H9 (cell line): ENCODE data around the gene LRRC74B. TPM values are rescaled to one million over a fixed set of nuclear protein-coding genes. Genes with fewer than 3 reads are reported as not detected.
A peak's percentile ranks its signal among the peaks of the same experiment; 100 is the strongest.

ENCODE experiments used
- DNase-seq: peaks from one replicate; pipeline ENCODE4 v3.0.0-alpha.2; 2017
- H2AFZ ChIP-seq: one replicate; pipeline ENCODE4 v1.6.1; 2013; ENCODE audit warnings: mild to moderate bottlenecking, low read length, control low read depth, moderate library complexity
- H2AK5ac ChIP-seq: 2 replicates; pipeline ENCODE4 v1.6.1; 2013; ENCODE audit warnings: low read length, control low read depth, mixed read lengths; ENCODE audit not compliant: insufficient read length
- H2BK120ac ChIP-seq: one replicate; pipeline ENCODE4 v1.6.1; 2013; ENCODE audit warnings: low read depth, mild to moderate bottlenecking, low read length, control low read depth, inconsistent platforms; ENCODE audit not compliant: poor library complexity, severe bottlenecking
- H2BK12ac ChIP-seq: 2 replicates; pipeline ENCODE4 v1.6.1; 2013; ENCODE audit warnings: low read length, control low read depth, mixed read lengths, low read depth; ENCODE audit not compliant: insufficient read length
- H2BK15ac ChIP-seq: 2 replicates; pipeline ENCODE4 v1.6.1; 2013; ENCODE audit warnings: low read depth, low read length, control low read depth
- H2BK20ac ChIP-seq: one replicate; pipeline ENCODE4 v1.6.1; 2013; ENCODE audit warnings: low read depth, mild to moderate bottlenecking, low read length, control low read depth, inconsistent platforms; ENCODE audit not compliant: poor library complexity, severe bottlenecking
- H2BK5ac ChIP-seq: 2 replicates; pipeline ENCODE4 v1.6.1; 2013; ENCODE audit warnings: low read length, control low read depth, mixed read lengths; ENCODE audit not compliant: insufficient read length
- H3K14ac ChIP-seq: 2 replicates; pipeline ENCODE4 v1.6.1; 2013; ENCODE audit warnings: low read length, control low read depth; ENCODE audit not compliant: insufficient read depth
- H3K18ac ChIP-seq: 2 replicates; pipeline ENCODE4 v1.6.1; 2013; ENCODE audit warnings: low read depth, mild to moderate bottlenecking, mixed read lengths, low read length, control low read depth; ENCODE audit not compliant: insufficient read length
- H3K23ac ChIP-seq: 2 replicates; pipeline ENCODE4 v1.6.1; 2013; ENCODE audit warnings: low read length, control low read depth, mixed read lengths, low read depth; ENCODE audit not compliant: insufficient read length
- H3K23me2 ChIP-seq: 2 replicates; pipeline ENCODE4 v1.6.1; 2013; ENCODE audit warnings: low read depth, mild to moderate bottlenecking, mixed read lengths, low read length, control low read depth; ENCODE audit not compliant: insufficient read length, poor library complexity, severe bottlenecking
- H3K27ac ChIP-seq: 2 replicates; pipeline ENCODE4 v1.5.1; 2013; ENCODE audit warnings: low read length, control low read depth, mixed read lengths, low read depth; ENCODE audit not compliant: insufficient read length
- H3K27me3 ChIP-seq: 2 replicates; pipeline ENCODE4 v1.6.1; 2013; ENCODE audit warnings: low read length, control low read depth, inconsistent platforms; ENCODE audit not compliant: insufficient read depth
- H3K4ac ChIP-seq: 2 replicates; pipeline ENCODE4 v1.6.1; 2013; ENCODE audit warnings: low read depth, mild to moderate bottlenecking, control low read depth, inconsistent platforms, low read length, moderate library complexity
- H3K4me1 ChIP-seq: 2 replicates; pipeline ENCODE4 v1.6.1; 2013; ENCODE audit warnings: low read length, control low read depth, inconsistent platforms; ENCODE audit not compliant: insufficient read depth
- H3K4me2 ChIP-seq: 2 replicates; pipeline ENCODE4 v1.6.1; 2013; ENCODE audit warnings: low read length, control low read depth, mixed read lengths; ENCODE audit not compliant: insufficient read length, insufficient read depth
- H3K56ac ChIP-seq: 2 replicates; pipeline ENCODE4 v1.6.1; 2013; ENCODE audit warnings: low read depth, mild to moderate bottlenecking, mixed read lengths, low read length, control low read depth; ENCODE audit not compliant: insufficient read length
- H3K79me1 ChIP-seq: 2 replicates; pipeline ENCODE4 v1.6.1; 2013; ENCODE audit warnings: low read depth, mild to moderate bottlenecking, moderate library complexity, low read length, control low read depth, inconsistent platforms; ENCODE audit not compliant: insufficient read depth, poor library complexity, severe bottlenecking
- H3K79me2 ChIP-seq: 2 replicates; pipeline ENCODE4 v1.6.1; 2013; ENCODE audit warnings: low read length, control low read depth, inconsistent platforms; ENCODE audit not compliant: insufficient read depth
- H3K9ac ChIP-seq: 2 replicates; pipeline ENCODE4 v1.6.1; 2013; ENCODE audit warnings: low read length, control low read depth, mixed read lengths; ENCODE audit not compliant: insufficient read length; ENCODE audit errors: extremely low read depth
- H3K9me3 ChIP-seq: one replicate; pipeline ENCODE4 v1.6.1; 2013; ENCODE audit warnings: low read depth, low read length, inconsistent platforms; ENCODE audit not compliant: control insufficient read depth
- H3T11ph ChIP-seq: one replicate; pipeline ENCODE4 v1.6.1; 2013; ENCODE audit warnings: mild to moderate bottlenecking, low read length, control low read depth, inconsistent platforms
- H4K20me1 ChIP-seq: one replicate; pipeline ENCODE4 v1.6.1; 2013; ENCODE audit not compliant: control insufficient read depth, insufficient read length, insufficient read depth
- H4K5ac ChIP-seq: 2 replicates; pipeline ENCODE4 v1.6.1; 2013; ENCODE audit warnings: low read depth, mild to moderate bottlenecking, mixed read lengths, low read length, control low read depth; ENCODE audit not compliant: insufficient read length
- H4K8ac ChIP-seq: replicated peaks from 2 replicates; pipeline ENCODE4 v1.6.1; 2013; ENCODE audit warnings: low read length, control low read depth, mixed read lengths, low read depth; ENCODE audit not compliant: insufficient read length
- H4K91ac ChIP-seq: 2 replicates; pipeline ENCODE4 v1.6.1; 2013; ENCODE audit warnings: low read depth, mild to moderate bottlenecking, moderate library complexity, mixed read lengths, low read length, control low read depth; ENCODE audit not compliant: insufficient read length
- H3K27ac Mint-ChIP-seq, 3 experiments: 2 replicates in 2 of 3; 3 replicates in 1 of 3; pipeline ENCODE4 v1.8.0; 2020 to 2021; ENCODE audit warnings: mixed read lengths in 3 of 3, mild to moderate bottlenecking in 1 of 3, moderate library complexity in 1 of 3
- H3K27me3 Mint-ChIP-seq: 2 replicates; pipeline ENCODE4 v1.8.0; 2021; ENCODE audit warnings: low read depth, mild to moderate bottlenecking, moderate library complexity, mixed read lengths
- H3K36me3 Mint-ChIP-seq, 3 experiments: 2 replicates in 2 of 3; 3 replicates in 1 of 3; pipeline ENCODE4 v1.8.0; 2020 to 2021; ENCODE audit warnings: low read depth in 3 of 3, mixed read lengths in 3 of 3; ENCODE audit not compliant: insufficient read depth in 1 of 3
- H3K4me1 Mint-ChIP-seq, 2 experiments: 2 replicates each; pipeline ENCODE4 v1.8.0; 2020; ENCODE audit warnings: mixed read lengths in 2 of 2
- H3K4me3 Mint-ChIP-seq, 2 experiments: 2 replicates in 1 of 2; 3 replicates in 1 of 2; pipeline ENCODE4 v1.8.0; 2020 to 2021; ENCODE audit warnings: mild to moderate bottlenecking in 2 of 2, mixed read lengths in 2 of 2, moderate library complexity in 1 of 2
- H3K9me3 Mint-ChIP-seq, 2 experiments: 2 replicates in 1 of 2; 3 replicates in 1 of 2; pipeline ENCODE4 v1.8.0; 2020; ENCODE audit warnings: mild to moderate bottlenecking in 2 of 2, mixed read lengths in 2 of 2, moderate library complexity in 1 of 2
- WGBS: extraction: QIAGEN DNeasy Blood & Tissue Kit; methylation state at CpG from one replicate; pipeline ENCODE4 v1.1.7; 2013; ENCODE audit warnings: missing lambda C conversion rate, low lambda C conversion rate, mixed read lengths; ENCODE audit not compliant: insufficient read length; ENCODE audit errors: extremely low coverage; 5-methylcytosine and 5-hydroxymethylcytosine counted together
- total RNA-seq: library from RNA; stranded (reverse); gene quantifications from 2 replicates; pipeline ENCODE4 v1.2.1, GENCODE V29; 2021
- TF ChIP-seq, protein P1 (sequence below): fragments of 200-600 bp; sonication (generic); conservative IDR thresholded peaks from 3 replicates; pipeline ENCODE4 v1.8.0; 2021; ENCODE audit warnings: antibody characterized with exemption, mild to moderate bottlenecking

Gene LRRC74B
- total RNA-seq, 1 experiment from 2014 or later = not detected

DNA sequence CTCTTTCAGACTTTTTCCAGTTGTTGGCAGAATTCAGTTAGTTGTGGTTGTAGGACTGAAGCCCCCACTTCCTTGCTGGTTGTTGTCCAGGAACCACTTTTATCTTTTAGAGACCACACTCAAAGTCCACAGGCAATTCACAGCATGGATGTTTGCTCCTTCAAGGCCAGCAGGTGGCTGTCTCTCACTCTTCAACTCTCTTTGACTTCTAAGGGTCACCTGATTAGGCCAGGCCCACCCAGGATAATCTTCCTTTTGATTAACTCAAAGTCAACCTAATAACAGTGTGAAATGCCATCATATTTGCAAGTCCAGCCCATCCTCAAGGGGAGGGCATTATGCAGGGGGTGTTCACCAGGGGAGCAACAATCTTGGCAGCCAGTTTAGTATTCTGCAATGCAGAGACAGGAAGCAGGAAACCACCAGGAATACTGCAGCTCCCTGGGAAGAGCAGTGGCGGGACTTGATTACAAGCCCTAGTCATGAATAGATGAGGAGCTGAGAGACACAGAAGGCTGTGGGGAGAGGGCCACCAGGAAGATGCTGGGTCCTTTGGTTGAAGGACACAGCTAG is 52.4 kb downstream of the LRRC74B start:
- no peaks in the 10 kb centered on the region for H3K79me2 ChIP-seq
- H2AK5ac ChIP-seq = no peak overlapping the region
- no peak overlapping the region for H2BK20ac ChIP-seq
- H3K23me2 ChIP-seq = no peaks in the 10 kb centered on the region
- DNase-seq = peak; percentile 19
- no peak overlapping the region for H2BK15ac ChIP-seq
- no peak overlapping the region for H2BK120ac ChIP-seq
- no peak overlapping the region for H4K5ac ChIP-seq
- TF ChIP-seq, protein P1, sequence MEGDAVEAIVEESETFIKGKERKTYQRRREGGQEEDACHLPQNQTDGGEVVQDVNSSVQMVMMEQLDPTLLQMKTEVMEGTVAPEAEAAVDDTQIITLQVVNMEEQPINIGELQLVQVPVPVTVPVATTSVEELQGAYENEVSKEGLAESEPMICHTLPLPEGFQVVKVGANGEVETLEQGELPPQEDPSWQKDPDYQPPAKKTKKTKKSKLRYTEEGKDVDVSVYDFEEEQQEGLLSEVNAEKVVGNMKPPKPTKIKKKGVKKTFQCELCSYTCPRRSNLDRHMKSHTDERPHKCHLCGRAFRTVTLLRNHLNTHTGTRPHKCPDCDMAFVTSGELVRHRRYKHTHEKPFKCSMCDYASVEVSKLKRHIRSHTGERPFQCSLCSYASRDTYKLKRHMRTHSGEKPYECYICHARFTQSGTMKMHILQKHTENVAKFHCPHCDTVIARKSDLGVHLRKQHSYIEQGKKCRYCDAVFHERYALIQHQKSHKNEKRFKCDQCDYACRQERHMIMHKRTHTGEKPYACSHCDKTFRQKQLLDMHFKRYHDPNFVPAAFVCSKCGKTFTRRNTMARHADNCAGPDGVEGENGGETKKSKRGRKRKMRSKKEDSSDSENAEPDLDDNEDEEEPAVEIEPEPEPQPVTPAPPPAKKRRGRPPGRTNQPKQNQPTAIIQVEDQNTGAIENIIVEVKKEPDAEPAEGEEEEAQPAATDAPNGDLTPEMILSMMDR = peak; percentile 32; the same call in 2 of the 3 replicates
- H3K4me1 ChIP-seq = no peaks in the 10 kb centered on the region; the same call in 1 of the 2 replicates
- H3K4ac ChIP-seq = no peak overlapping the region
- H3K27me3 ChIP-seq = no peaks in the 10 kb centered on the region
- H3K4me1 Mint-ChIP-seq = peaks cover 7 to 15% of the 10 kb centered on the region in 2 experiments
- no peak overlapping the region for H3K9ac ChIP-seq
- H3K79me1 ChIP-seq = no peaks in the 10 kb centered on the region
- H3K27ac ChIP-seq = no peak overlapping the region
- no peak overlapping the region for H3K56ac ChIP-seq
- H2BK12ac ChIP-seq = no peak overlapping the region
- H3K27ac Mint-ChIP-seq = no peak overlapping the region
- no peak overlapping the region for H3T11ph ChIP-seq
- H3K23ac ChIP-seq = no peak overlapping the region
- H3K4me2 ChIP-seq = no peak overlapping the region
- no peak overlapping the region for H3K14ac ChIP-seq
- no peaks in the 10 kb centered on the region for H4K20me1 ChIP-seq
- H3K27me3 Mint-ChIP-seq = peaks cover 35% of the 10 kb centered on the region
- no CpG with 5 or more reads among the region's 1 CpG for WGBS
- no peak overlapping the region for H2BK5ac ChIP-seq
- no peaks in the 10 kb centered on the region for H3K9me3 Mint-ChIP-seq
- H3K36me3 Mint-ChIP-seq = no peaks in the 10 kb centered on the region
- no peak overlapping the region for H2AFZ ChIP-seq
- H3K4me3 Mint-ChIP-seq = no peak overlapping the region
- H3K18ac ChIP-seq = no peak overlapping the region
- H4K91ac ChIP-seq = no peak overlapping the region
- no peak overlapping the region for H4K8ac ChIP-seq
- H3K9me3 ChIP-seq = no peaks in the 10 kb centered on the region
